Cardiac septum (tissue), 1 donor: ENCODE results near the gene RPP25. TPM values are rescaled to one million over a fixed set of nuclear protein-coding genes. Genes with fewer than 3 reads are reported as not detected.
"Not testable (repeated sequence)": the region's sequence is repeated elsewhere in the genome, so short reads cannot be mapped to it uniquely, and the experiment has no call there.

Experiments
- DNase-seq: peaks from one replicate; pipeline ENCODE4 v3.0.0-alpha.2; 2020; ENCODE audit warnings: low spot score
- intact Hi-C: fragments of 100-400 bp; cut with DNase I; formaldehyde crosslinking; loops from one replicate; pipeline ENCODE4 v1.14.0; 2022
- total RNA-seq: library from RNA; stranded (reverse); fragmentation: NEBNext Ultra II Directional; extraction: Animal tissue kit (Norgen Biotek cat#: 25700); gene quantifications from one replicate; pipeline ENCODE4 v1.2.1, GENCODE V29; 2021
- donor health status: DM: no; HTN: no; CAD: no.

The RPP25 gene
- total RNA-seq, 1 donor from 2014 or later: 1.8 TPM

- intact Hi-C loops: loop anchor here (1.0 to 2.0 kb wide), 2 partner anchors 31 to 155 kb away; partner anchors contain the start of genes CSK and FAM219B
Observed at GRCh38 chr15:74937590-74938371, 18.8 kb downstream of the RPP25 start, which contains the start of gene COX5A. Gene COX5A, minus strand, starts transcription at chr15:74938073. Its CDS starts 59 bp downstream, at chr15:74938014.

GRCh38 chr15:74937272-74937589 lies 19.3 kb downstream of the RPP25 start:
- intact Hi-C loops: loop anchor here (1.0 to 2.0 kb wide), 2 partner anchors 31 to 154 kb away; partner anchors contain the start of genes CSK and FAM219B
- no peak for DNase-seq

More at GRCh38 chr15:74937590-74938371, 18.8 kb downstream of the RPP25 start, which contains the start of gene COX5A:
- peak; percentile 97 for DNase-seq

GRCh38 chr15:74935193-74935592 lies 21.4 kb downstream of the RPP25 start:
- intact Hi-C loops: not testable (repeated sequence)

GRCh38 chr15:74933573-74933972 lies 23.0 kb downstream of the RPP25 start:
- DNase-seq: no peak
- intact Hi-C loops: no loop called here

More at GRCh38 chr15:74935193-74935592, 21.4 kb downstream of the RPP25 start:
- DNase-seq: not testable (repeated sequence)

GRCh38 chr15:74928771-74929198 lies 27.8 kb downstream of the RPP25 start:
- no peak for DNase-seq
- intact Hi-C loops: no loop called here

- DNase-seq: no peak
- intact Hi-C loops: no loop called here
Observed at GRCh38 chr15:74924525-74924924, 32.0 kb downstream of the RPP25 start.

- intact Hi-C loops: no loop called here
Observed at GRCh38 chr15:74920456-74920855, 36.1 kb downstream of the RPP25 start.

GRCh38 chr15:74917676-74918075 lies 38.9 kb downstream of the RPP25 start:
- no peak for DNase-seq
- intact Hi-C loops: no loop called here

More at GRCh38 chr15:74920456-74920855, 36.1 kb downstream of the RPP25 start:
- DNase-seq: no peak

- intact Hi-C loops: not testable (repeated sequence)
Observed at GRCh38 chr15:74913799-74914198, 42.8 kb downstream of the RPP25 start.

GRCh38 chr15:74913041-74913440 lies 43.5 kb downstream of the RPP25 start:
- intact Hi-C loops: no loop called here
- DNase-seq: no peak

More at GRCh38 chr15:74913799-74914198, 42.8 kb downstream of the RPP25 start:
- DNase-seq: not testable (repeated sequence)

GRCh38 chr15:74908635-74909034 lies 47.9 kb downstream of the RPP25 start:
- no peak for DNase-seq
- intact Hi-C loops: no loop called here

- DNase-seq: no peak
- intact Hi-C loops: loop anchor here (2.0 kb wide), 1 partner anchor 35 kb away; the partner anchor contains the start of gene SCAMP2
Observed at GRCh38 chr15:74907163-74907870, 49.3 kb downstream of the RPP25 start.

- intact Hi-C loops: loop anchor here (1.0 to 2.0 kb wide), 2 partner anchors 31 to 34 kb away; partner anchors contain the start of gene SCAMP2
- peak; percentile 98 for DNase-seq
Observed at GRCh38 chr15:74906450-74907162, 50.0 kb downstream of the RPP25 start, which contains the start of gene FAM219B. Gene FAM219B, minus strand, starts transcription at chr15:74906851. Its CDS starts 51 bp downstream, at chr15:74906800.

- intact Hi-C loops: loop anchor here (1.0 to 2.0 kb wide), 2 partner anchors 31 to 33 kb away; partner anchors contain the start of gene SCAMP2
- no peak for DNase-seq
Observed at GRCh38 chr15:74906067-74906449, 50.5 kb downstream of the RPP25 start.

Other genes starting within 250 kb of the RPP25 start
- gene CYP1A1, start 231.2 kb downstream of the RPP25 start, total RNA-seq: 0.30 TPM
- gene CYP1A2, start 207.9 kb downstream of the RPP25 start, total RNA-seq: not detected
- 29.5 TPM for gene CSK, start 174.7 kb downstream of the RPP25 start, total RNA-seq
- 7.9 TPM for gene LMAN1L, start 143.9 kb downstream of the RPP25 start, total RNA-seq
- gene CPLX3, start 130.1 kb downstream of the RPP25 start, total RNA-seq: 0.67 TPM
- 25.6 TPM for gene ULK3, start 113.6 kb downstream of the RPP25 start, total RNA-seq
- 33.3 TPM for gene SCAMP2, start 83.4 kb downstream of the RPP25 start, total RNA-seq
- 44.5 TPM for gene MPI, start 66.7 kb downstream of the RPP25 start, total RNA-seq
- gene FAM219B, start 49.9 kb downstream of the RPP25 start, total RNA-seq: 62.5 TPM
- gene COX5A, start 18.7 kb downstream of the RPP25 start, total RNA-seq: 804 TPM
- gene SCAMP5, start 38.8 kb upstream of the RPP25 start, total RNA-seq: 3.6 TPM
- gene PPCDC, start 66.8 kb upstream of the RPP25 start, total RNA-seq: 7.2 TPM
- gene C15orf39, start 245.1 kb upstream of the RPP25 start, total RNA-seq: 12.9 TPM